ENCODE results near the gene KCNB1. TPM values are rescaled to one million over a fixed set of nuclear protein-coding genes. Genes with fewer than 3 reads are reported as not detected.

The KCNB1 gene
- total RNA-seq, 1 experiment from 2014 or later, result 0.04 TPM

DNA sequence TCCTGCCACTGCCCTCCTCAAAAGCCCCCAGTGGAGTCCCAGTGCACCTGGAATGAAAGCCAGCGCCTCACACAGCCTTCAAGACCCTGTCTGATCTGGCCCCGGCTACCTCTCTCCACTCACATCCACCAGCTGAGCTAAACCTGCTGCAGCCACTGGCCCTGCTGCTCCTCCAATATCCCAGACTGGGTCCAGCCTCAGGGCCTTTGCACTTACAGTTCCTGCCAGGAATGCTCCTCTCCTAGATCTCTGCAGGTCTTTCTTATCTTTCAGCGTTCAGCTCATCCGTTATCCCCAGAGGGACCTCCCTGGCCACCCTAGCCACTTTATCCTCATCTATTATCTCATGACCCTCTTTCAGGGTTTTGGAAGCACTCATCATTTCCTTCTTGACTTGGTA is 68.8 kb downstream of the KCNB1 start:
- no peak for DNase-seq
- Histone ChIP-seq H3K27me3 (ENCODE audit: insufficient read depth, low read depth) (peaks cover 71% of the 10 kb centered on the region), H3K9me2 (ENCODE audit: insufficient read depth) (no peaks in the 10 kb centered on the region), H3K27ac (no peak overlapping the region), H3K4me3 (no peak overlapping the region), H3K79me2 (ENCODE audit: low read depth) (no peaks in the 10 kb centered on the region), H3K9me3 (ENCODE audit: insufficient read depth, low read depth) (no peaks in the 10 kb centered on the region), H3K4me1 (replicated peaks; ENCODE audit: insufficient read depth) (no peaks in the 10 kb centered on the region), H2AFZ (no peak overlapping the region), H3K36me3 (ENCODE audit: low read depth) (no peaks in the 10 kb centered on the region), H3F3A (ENCODE audit: insufficient read depth, low read depth) (no peaks in the 10 kb centered on the region), H3K4me2 (no peak overlapping the region), H4K20me1 (ENCODE audit: insufficient read depth) (no peaks in the 10 kb centered on the region)
- BruUV-seq (replicated peaks), result no TSS peak
- ChIA-PET CTCF (no interaction called here), POLR2A (ENCODE audit: unreplicated experiment) (no interaction called here)
- intact Hi-C loops (cut with micrococcal nuclease; ENCODE audit: unreplicated experiment), result no loop called here
- TF ChIP-seq EZH2 (IDR thresholded peaks at IDR 0.05; ENCODE audit: low read depth), result no peak
- TF ChIP-seq CTCF (conservative IDR thresholded peaks at IDR 0.05), result no peak

DNA sequence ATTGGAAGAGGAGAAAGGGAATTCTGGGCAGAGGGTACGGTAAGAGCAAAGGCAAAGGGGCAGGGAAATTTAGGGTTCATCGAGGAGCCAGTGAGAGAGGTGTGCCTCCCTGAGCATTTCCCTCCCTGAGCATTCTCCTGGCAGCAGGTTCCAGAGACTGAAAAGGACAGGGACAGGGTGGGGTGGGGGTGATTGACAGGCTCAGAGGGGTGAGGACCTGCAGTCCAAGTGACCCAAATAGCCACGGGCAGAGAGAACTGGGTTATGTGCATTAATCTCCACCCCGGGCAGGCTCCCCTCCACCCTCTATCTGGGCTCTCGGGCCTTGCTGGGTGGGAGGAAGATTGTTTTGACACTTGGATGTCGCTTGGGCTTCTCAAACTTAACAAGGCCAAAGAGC is 69.5 kb downstream of the KCNB1 start:
- no peaks in the 10 kb centered on the region for H3K4me1 ChIP-seq (replicated peaks; ENCODE audit: insufficient read depth)
- TF ChIP-seq EZH2 (IDR thresholded peaks at IDR 0.05; ENCODE audit: low read depth) (no peak), CTCF (conservative IDR thresholded peaks at IDR 0.05) (no peak)
- no peaks in the 10 kb centered on the region for H3K36me3 ChIP-seq (ENCODE audit: low read depth)
- H3K4me3 ChIP-seq, result no peak overlapping the region
- no peak for DNase-seq
- no peak overlapping the region for H2AFZ ChIP-seq
- ChIA-PET POLR2A (ENCODE audit: unreplicated experiment) (no interaction called here), CTCF (no interaction called here)
- H3F3A ChIP-seq (ENCODE audit: insufficient read depth, low read depth), result no peaks in the 10 kb centered on the region
- H3K9me3 ChIP-seq (ENCODE audit: insufficient read depth, low read depth), result no peaks in the 10 kb centered on the region
- peaks cover 71% of the 10 kb centered on the region for H3K27me3 ChIP-seq (ENCODE audit: insufficient read depth, low read depth)
- H3K9me2 ChIP-seq (ENCODE audit: insufficient read depth), result no peaks in the 10 kb centered on the region
- no peaks in the 10 kb centered on the region for H4K20me1 ChIP-seq (ENCODE audit: insufficient read depth)
- H3K79me2 ChIP-seq (ENCODE audit: low read depth), result no peaks in the 10 kb centered on the region
- no peak overlapping the region for H3K27ac ChIP-seq
- H3K4me2 ChIP-seq, result no peak overlapping the region
- no TSS peak for BruUV-seq (replicated peaks)
- intact Hi-C loops (cut with micrococcal nuclease; ENCODE audit: unreplicated experiment), result no loop called here

DNA sequence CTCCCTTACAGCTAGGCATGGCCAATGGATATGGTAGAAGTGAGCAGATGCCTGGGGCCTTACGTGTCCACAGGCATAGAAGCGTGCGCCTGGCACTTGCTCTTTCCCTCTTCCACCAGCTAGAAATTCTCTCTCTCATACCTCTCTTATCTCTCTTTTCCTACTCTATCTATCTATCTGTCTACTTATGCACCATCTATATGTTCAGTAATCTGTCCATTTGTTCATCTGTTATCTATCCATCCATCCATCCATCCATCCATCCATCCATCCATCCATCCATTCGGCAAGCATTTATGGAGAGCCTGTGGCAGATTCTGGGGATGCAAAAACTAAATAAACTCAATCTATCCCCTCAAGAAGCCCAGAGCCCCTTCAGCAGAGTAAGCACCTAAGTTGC is 70.2 kb downstream of the KCNB1 start:
- POLR2A ChIA-PET (ENCODE audit: unreplicated experiment), result no interaction called here
- Histone ChIP-seq H3K4me3 (no peak overlapping the region), H3K4me1 (replicated peaks; ENCODE audit: insufficient read depth) (no peaks in the 10 kb centered on the region)

More for the DNA sequence above, 70.2 kb downstream of the KCNB1 start:
- Histone ChIP-seq H3K4me2 (no peak overlapping the region), H3K9me3 (ENCODE audit: insufficient read depth, low read depth) (no peaks in the 10 kb centered on the region), H3K79me2 (ENCODE audit: low read depth) (no peaks in the 10 kb centered on the region), H3K9me2 (ENCODE audit: insufficient read depth) (no peaks in the 10 kb centered on the region), H4K20me1 (ENCODE audit: insufficient read depth) (no peaks in the 10 kb centered on the region), H2AFZ (no peak overlapping the region), H3F3A (ENCODE audit: insufficient read depth, low read depth) (no peaks in the 10 kb centered on the region), H3K36me3 (ENCODE audit: low read depth) (no peaks in the 10 kb centered on the region), H3K27ac (no peak overlapping the region), H3K27me3 (ENCODE audit: insufficient read depth, low read depth) (peaks cover 71% of the 10 kb centered on the region)
- intact Hi-C loops (cut with micrococcal nuclease; ENCODE audit: unreplicated experiment), result no loop called here
- no peak for DNase-seq
- TF ChIP-seq CTCF (conservative IDR thresholded peaks at IDR 0.05) (no peak), EZH2 (IDR thresholded peaks at IDR 0.05; ENCODE audit: low read depth) (no peak)
- CTCF ChIA-PET, result no interaction called here
- BruUV-seq (replicated peaks), result no TSS peak

All from PC-9 (cell line).